Measurements from ENCODE around the gene SOHLH1.

DNA sequence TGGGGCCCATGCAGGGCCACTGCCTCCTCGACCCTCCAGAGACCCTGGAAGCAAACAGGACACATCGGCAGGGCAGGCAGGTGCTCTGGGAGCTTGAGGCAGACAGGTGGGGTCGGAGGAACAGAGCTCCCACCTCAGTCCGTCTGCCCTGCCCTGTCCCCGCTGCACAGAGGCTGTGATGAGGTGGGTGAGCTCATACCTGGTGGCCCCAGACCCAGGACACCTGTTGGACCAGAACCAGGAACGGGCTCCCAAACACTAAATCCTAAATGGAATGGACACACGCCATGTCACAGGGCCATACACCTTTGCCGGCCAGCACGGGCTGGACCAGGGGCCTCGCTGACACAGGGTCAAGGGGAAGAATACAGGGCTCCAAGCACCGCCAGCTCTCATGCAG is 5.5 kb downstream of the SOHLH1 start:
- TF ChIP-seq YY1 (IDR thresholded peaks at IDR 0.05; ENCODE audit: insufficient read depth, insufficient read length) (no peak), ZNF274 (IDR thresholded peaks at IDR 0.05; ENCODE audit: low read depth, low read length) (no peak), SUZ12 (IDR thresholded peaks at IDR 0.05; ENCODE audit: extremely low read depth, insufficient read depth, insufficient read length) (no peak)

Data from NT2/D1 (cell line).